K562 (cell line): Measurements from ENCODE around the gene TPPP. TPM values are rescaled to one million over a fixed set of nuclear protein-coding genes. Genes with fewer than 3 reads are reported as not detected.

Experiments
- ATAC-seq: fragments of 200-7000 bp; cut with Tn5 transposase; 3 replicates; pipeline ENCODE4 v1.9.1; 2020; ENCODE audit warnings: moderate library complexity
- BruUV-seq: library from RNA; stranded (reverse); fragments of 400-500 nt; replicated peaks from 2 replicates; lab custom pipeline; 2021; lab: Mats Ljungman, UMichigan
- CTCF ChIA-PET: fragments of 300-600 bp; formaldehyde crosslinking; extraction: SDS; loops from one replicate; lab custom pipeline; 2021; ENCODE audit warnings: low intra/inter-chr PET ratio; lab: Yijun Ruan, JAX
- POLR2A ChIA-PET: fragments of 300-600, 350-650 bp; sonication (Branson Sonifier 250); formaldehyde crosslinking; extraction: SDS; loops from one replicate; lab custom pipeline; 2021; ENCODE audit warnings: antibody characterized with exemption, inconsistent platforms; lab: Yijun Ruan, JAX
- DNase-seq, 4 experiments: peaks; one replicate each; pipeline versions ENCODE4 v3.0.0 to v3.0.0-alpha.2; 2011 to 2018; ENCODE audit warnings: low spot score in 3 of 4, mixed read lengths in 3 of 4; ENCODE audit errors: extremely low read depth in 1 of 4
- FAIRE-seq: peaks from 2 replicates; lab custom pipeline; 2011; peaks lifted over from hg19 to GRCh38; lab: Jason Lieb, UNC
- H2AFZ ChIP-seq: 2 replicates; pipeline ENCODE4 v1.6.0; 2011; ENCODE audit warnings: low read depth, low read length, control low read depth, inconsistent platforms
- H3K27ac ChIP-seq: fragments of 200-600 bp; 3 replicates; pipeline ENCODE4 v1.8.0; 2011; ENCODE audit warnings: low read depth, mild to moderate bottlenecking, control low read depth, inconsistent platforms, low read length, moderate library complexity, mixed read lengths; ENCODE audit errors: extremely low read depth
- H3K27me3 ChIP-seq, 2 experiments: fragments of 300-600 bp in 1 of 2; 2 replicates in 1 of 2; 3 replicates in 1 of 2; pipeline versions ENCODE4 v1.6.0 to v1.8.0; 2011; ENCODE audit warnings: inconsistent platforms in 2 of 2, low read length in 2 of 2, mild to moderate bottlenecking in 1 of 2, mixed read lengths in 1 of 2, moderate library complexity in 1 of 2; ENCODE audit not compliant: control insufficient read depth in 2 of 2, insufficient read depth in 2 of 2
- H3K36me3 ChIP-seq: fragments of 300-600 bp; 3 replicates; pipeline ENCODE4 v1.8.0; 2011; ENCODE audit warnings: mild to moderate bottlenecking, low read length, inconsistent platforms; ENCODE audit not compliant: control insufficient read depth, insufficient read depth
- H3K4me1 ChIP-seq, 2 experiments: fragments of 200-600 bp in 1 of 2; replicated peaks in 1 of 2; 2 replicates in 1 of 2; 3 replicates in 1 of 2; pipeline versions ENCODE4 v1.5.1 to v1.8.0; 2011; ENCODE audit warnings: inconsistent platforms in 2 of 2, low read length in 2 of 2, mild to moderate bottlenecking in 1 of 2, mixed read lengths in 1 of 2, moderate library complexity in 1 of 2; ENCODE audit not compliant: control insufficient read depth in 2 of 2, insufficient read depth in 2 of 2
- H3K4me2 ChIP-seq: 2 replicates; pipeline ENCODE4 v1.6.1; 2011; ENCODE audit warnings: low read length, control low read depth, inconsistent platforms, mixed read lengths; ENCODE audit not compliant: insufficient read depth
- H3K4me3 ChIP-seq: fragments of 200-600 bp; sonication (generic), shearing (Covaris generic); 2 replicates; pipeline ENCODE4 v1.5.1; 2016; ENCODE audit warnings: control low read depth, inconsistent platforms
- H3K79me2 ChIP-seq: fragments of 200-600 bp; 3 replicates; pipeline ENCODE4 v1.8.0; 2011; ENCODE audit warnings: low read length, inconsistent platforms; ENCODE audit not compliant: control insufficient read depth, insufficient read depth
- H3K9ac ChIP-seq, 2 experiments: 2 replicates each; pipeline versions ENCODE4 v1.6.0 to v1.6.1; 2011; ENCODE audit warnings: low read depth in 2 of 2, low read length in 2 of 2, control low read depth in 1 of 2, inconsistent platforms in 1 of 2, mild to moderate bottlenecking in 1 of 2, mixed read lengths in 1 of 2; ENCODE audit not compliant: insufficient read depth in 1 of 2
- H3K9me1 ChIP-seq: one replicate; pipeline ENCODE4 v1.6.0; 2011; ENCODE audit warnings: inconsistent platforms, mild to moderate bottlenecking, low read length, moderate library complexity; ENCODE audit not compliant: control insufficient read depth, insufficient read depth
- H3K9me3 ChIP-seq: replicated peaks from 2 replicates; pipeline ENCODE4 v1.5.1; 2011; ENCODE audit warnings: low read depth, low read length, inconsistent platforms; ENCODE audit not compliant: control insufficient read depth, insufficient read depth
- H4K20me1 ChIP-seq: replicated peaks from 2 replicates; pipeline ENCODE4 v1.6.1; 2011; ENCODE audit warnings: low read length, inconsistent platforms, mixed read lengths; ENCODE audit not compliant: control insufficient read depth, insufficient read depth
- EP300 ChIP-seq: IDR thresholded peaks from 2 replicates; pipeline ENCODE4 v1.6.1; 2012; ENCODE audit warnings: low read length, improper control_type of control experiment
- GABPA ChIP-seq: fragments of 200-800 bp; sonication (Bioruptor generic); conservative IDR thresholded peaks from 2 replicates; pipeline ENCODE4 v1.6.1; 2016; ENCODE audit warnings: low read depth, missing genetic modification characterization, missing compliant biosample characterization
- HDAC6 ChIP-seq: IDR thresholded peaks from 2 replicates; pipeline ENCODE4 v1.6.1; 2012; ENCODE audit warnings: low read depth, mild to moderate bottlenecking, control low read depth, inconsistent platforms, low read length, moderate library complexity
- MAX ChIP-seq: sonication (generic); formaldehyde crosslinking; IDR thresholded peaks from 2 replicates; pipeline ENCODE4 v1.9.0; 2022; ENCODE audit warnings: mild to moderate bottlenecking, missing genetic modification reagents
- MTA3 ChIP-seq: fragments of 450-650 bp; formaldehyde crosslinking; IDR thresholded peaks from 2 replicates; pipeline ENCODE4 v1.6.1; 2017; ENCODE audit warnings: mild to moderate bottlenecking, borderline replicate concordance
- POLR2G ChIP-seq: fragments of 200-400 bp; formaldehyde crosslinking; IDR thresholded peaks from 2 replicates; pipeline ENCODE4 v1.6.1; 2017; ENCODE audit warnings: low read depth, mild to moderate bottlenecking, antibody characterized with exemption, low read length, moderate library complexity
- RBM22 ChIP-seq: fragments of 200-400 bp; formaldehyde crosslinking; IDR thresholded peaks from 2 replicates; pipeline ENCODE4 v1.6.1; 2018; ENCODE audit warnings: low read length, low read depth; ENCODE audit not compliant: poor library complexity, severe bottlenecking
- SMAD1 ChIP-seq: fragments of 150-350 bp; IDR thresholded peaks from 2 replicates; pipeline ENCODE4 v1.6.1; 2014; ENCODE audit warnings: low read length, low read depth; ENCODE audit not compliant: partially characterized antibody
- SUPT5H ChIP-seq: fragments of 450-650 bp; IDR thresholded peaks from 2 replicates; pipeline ENCODE4 v1.6.1; 2016
- ZNF12 ChIP-seq: sonication (generic); formaldehyde crosslinking; IDR thresholded peaks from 2 replicates; pipeline ENCODE4 v1.4.0; 2020; ENCODE audit warnings: mild to moderate bottlenecking, missing genetic modification reagents
- WGBS: fragments of 100-300 bp; shearing (Covaris generic); methylation state at CpG from one replicate; pipeline ENCODE4 v1.1.6; 2016; ENCODE audit warnings: low coverage, mixed read lengths; ENCODE audit not compliant: insufficient coverage; ENCODE audit errors: missing lambda C conversion rate; 5-methylcytosine and 5-hydroxymethylcytosine counted together
- in situ Hi-C: fragments of 300-500 bp; cut with MboI; formaldehyde crosslinking; loops from 4 replicates; pipeline ENCODE4 v1.15.0; 2018; ENCODE audit warnings: inconsistent platforms, mixed read lengths
- intact Hi-C: fragments of 100-400 bp; cut with micrococcal nuclease; formaldehyde crosslinking; loops from 2 replicates; pipeline ENCODE4 v1.14.2; 2022
- polyA plus RNA-seq, 8 experiments: library from polyadenylated mRNA; depleted of rRNA in 4 of 8; stranded (reverse) in 5 of 8; unstranded in 3 of 8; fragments of >200 nt; fragmentation: Nextera tagmentation in 2 of 8; fragmentation: Illumina TruSeq in 1 of 8; extraction: Ambion mirVana in 2 of 8; extraction: Trizol in 1 of 8; gene quantifications; 2 replicates each; pipeline versions ENCODE4 v1.2.1 to v1.2.3, GENCODE V29; 2011 to 2014; ENCODE audit warnings: inconsistent platforms in 1 of 8, missing spikeins in 1 of 8
- total RNA-seq, 7 experiments: library from RNA; depleted of rRNA in 6 of 7; stranded (reverse); fragments of >200 nt in 6 of 7; fragmentation: Illumina TruSeq in 2 of 7; extraction: Trizol in 2 of 7; gene quantifications; 2 replicates each; pipeline versions ENCODE4 v1.2.1 to v1.2.3, GENCODE V29; 2011 to 2021; ENCODE audit warnings: low replicate concordance in 1 of 7

TPPP gene
- total and polyA plus RNA-seq, 9 of the 15 experiments (the other 6 are each of a cell fraction or from before 2014, with no cell fraction given), result 0.01 to 0.07 (median 0.03) TPM; not detected in 6

- TF ChIP-seq ZNF12 (no peak), HDAC6 (no peak), MAX (CRISPR knock-in tag) (no peak), SMAD1 (no peak), MTA3 (no peak), RBM22 (no peak), GABPA (tag) (no peak)
These were observed 69.6 kb downstream of the TPPP start (continued) for GRCh38 chr5:623531-623930.

DNA sequence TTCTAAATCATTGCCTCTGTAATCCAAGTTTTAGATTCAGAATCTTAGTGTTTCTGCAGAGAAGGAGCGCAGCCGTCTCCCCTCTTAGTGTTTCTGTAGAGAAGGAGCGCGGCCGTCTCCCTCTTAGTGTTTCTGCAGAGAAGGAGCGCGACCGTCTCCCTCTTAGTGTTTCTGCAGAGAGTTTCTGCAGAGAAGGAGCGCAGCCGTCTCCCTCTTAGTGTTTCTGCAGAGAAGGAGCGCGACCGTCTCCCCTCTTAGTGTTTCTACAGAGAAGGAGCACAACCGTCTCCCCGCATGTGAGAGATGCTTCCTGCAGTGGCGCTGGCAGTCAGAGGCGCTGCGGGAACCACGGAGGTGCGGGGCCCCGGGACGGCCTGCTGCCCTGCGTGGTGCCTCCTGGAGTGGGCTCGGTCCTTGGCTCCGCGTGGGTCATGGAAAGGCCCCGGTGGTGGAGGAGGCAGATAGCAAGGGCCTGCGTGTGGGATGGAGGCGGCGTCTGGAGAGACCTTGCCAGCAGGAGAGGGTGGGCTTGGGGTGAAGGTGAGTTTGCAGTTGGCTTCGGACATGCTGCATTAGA, 70.1 kb downstream of the TPPP start:
- Histone ChIP-seq H3K9me3 (no peaks in the 10 kb centered on the region), H4K20me1 (peaks cover 9% of the 10 kb centered on the region; the same call in 1 of the 2 replicates), H3K4me1 (peaks cover 0 to 13% of the 10 kb centered on the region in 2 experiments; a peak in 1 of 5 replicates), H3K9ac (no peak overlapping the region), H3K79me2 (peaks cover 4% of the 10 kb centered on the region; the same call in 1 of the 3 replicates), H3K27ac (no peak overlapping the region), H2AFZ (no peak overlapping the region), H3K4me2 (no peak overlapping the region), H3K36me3 (peaks cover 98% of the 10 kb centered on the region), H3K4me3 (no peak overlapping the region), H3K27me3 (no peaks in the 10 kb centered on the region), H3K9me1 (no peaks in the 10 kb centered on the region)
- no peak for FAIRE-seq
- no peak for ATAC-seq
- 95% methylated on average over 29 of the region's 31 CpGs for WGBS
- ChIA-PET POLR2A (interaction anchor here (0.6 to 2.0 kb wide), 3 partner anchors 10 to 22 kb away, joined by 3 to 5 read pairs (median 3); no protein-coding TSS in a partner anchor), CTCF (no interaction called here)
- intact Hi-C loops, result no loop called here
- in situ Hi-C loops, result no loop called here
- no TSS peak for BruUV-seq
- TF ChIP-seq POLR2G, result peak; percentile 66
- TF ChIP-seq EP300, result no peak
- TF ChIP-seq SUPT5H, result 0 out of 2 replicates have a peak, but pooled peaks have one; percentile 18
- DNase-seq, result no peak
